NCI-H128 (cell line): Measurements from ENCODE around the gene HDDC2.

Source experiments
- DNase-seq: peaks from one replicate; lab custom pipeline; 2025; ENCODE audit not compliant: unreplicated experiment; lab: John Stamatoyannopoulos, UW

HDDC2 gene

GRCh38 chr6:125271486-125272159, 30.1 kb downstream of the HDDC2 start:
- DNase-seq: no peak

- DNase-seq: no peak
Observed at GRCh38 chr6:125270380-125270779, 31.4 kb downstream of the HDDC2 start.

DNA sequence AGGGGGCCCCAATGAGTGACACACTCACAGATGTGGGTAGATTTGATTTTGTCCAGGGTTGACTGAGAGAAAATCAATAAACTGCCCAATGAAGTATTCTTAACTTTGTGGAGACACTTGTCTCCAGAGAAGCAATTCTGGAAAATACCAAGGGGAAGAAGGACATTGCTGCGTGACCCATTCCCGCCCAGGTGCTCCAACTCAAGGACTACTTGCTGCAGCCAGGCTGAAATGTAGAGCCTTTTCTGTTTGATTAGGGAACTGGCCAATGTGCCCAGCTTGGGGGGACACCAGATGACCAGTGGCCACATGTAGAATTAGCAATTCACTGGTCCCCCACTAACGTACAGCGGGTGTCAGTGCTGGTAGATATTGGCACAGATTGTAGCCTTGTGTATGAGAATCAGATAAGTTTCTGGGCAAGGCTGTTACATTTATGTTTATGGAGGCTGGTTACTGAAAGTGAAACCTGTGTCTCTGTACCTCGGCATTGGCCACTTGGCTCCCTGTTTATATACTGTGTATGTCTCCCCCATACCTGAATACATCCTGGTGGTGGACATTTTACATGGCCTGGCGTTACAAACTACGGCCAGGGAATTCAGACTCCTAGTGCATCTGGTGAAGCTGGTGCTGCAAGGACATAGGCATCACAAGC, 32.3 kb downstream of the HDDC2 start:
- DNase-seq: no peak

- no peak for DNase-seq
Observed at GRCh38 chr6:125268765-125269164, 33.0 kb downstream of the HDDC2 start.

GRCh38 chr6:125267806-125268523, 33.8 kb downstream of the HDDC2 start:
- no peak for DNase-seq

DNA sequence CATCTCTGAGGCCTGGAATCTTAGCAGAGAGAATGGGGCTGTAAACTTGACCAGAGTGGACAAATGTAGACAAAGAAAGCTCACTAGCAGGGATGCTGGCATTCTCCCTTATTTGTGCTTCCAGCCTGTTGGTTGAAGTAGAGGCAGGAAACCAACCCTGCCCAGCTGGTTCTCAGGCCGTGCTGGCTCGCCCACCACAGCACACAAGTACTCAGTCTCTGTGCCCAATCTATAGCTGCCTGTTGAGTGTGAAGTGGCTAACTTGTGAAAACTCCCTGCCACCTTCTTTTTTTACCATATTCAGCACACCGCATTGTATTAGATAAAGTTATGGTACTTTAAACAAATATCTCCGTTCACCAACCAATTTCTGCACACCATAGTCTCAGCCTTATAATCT, 37.3 kb downstream of the HDDC2 start:
- DNase-seq: no peak

DNA sequence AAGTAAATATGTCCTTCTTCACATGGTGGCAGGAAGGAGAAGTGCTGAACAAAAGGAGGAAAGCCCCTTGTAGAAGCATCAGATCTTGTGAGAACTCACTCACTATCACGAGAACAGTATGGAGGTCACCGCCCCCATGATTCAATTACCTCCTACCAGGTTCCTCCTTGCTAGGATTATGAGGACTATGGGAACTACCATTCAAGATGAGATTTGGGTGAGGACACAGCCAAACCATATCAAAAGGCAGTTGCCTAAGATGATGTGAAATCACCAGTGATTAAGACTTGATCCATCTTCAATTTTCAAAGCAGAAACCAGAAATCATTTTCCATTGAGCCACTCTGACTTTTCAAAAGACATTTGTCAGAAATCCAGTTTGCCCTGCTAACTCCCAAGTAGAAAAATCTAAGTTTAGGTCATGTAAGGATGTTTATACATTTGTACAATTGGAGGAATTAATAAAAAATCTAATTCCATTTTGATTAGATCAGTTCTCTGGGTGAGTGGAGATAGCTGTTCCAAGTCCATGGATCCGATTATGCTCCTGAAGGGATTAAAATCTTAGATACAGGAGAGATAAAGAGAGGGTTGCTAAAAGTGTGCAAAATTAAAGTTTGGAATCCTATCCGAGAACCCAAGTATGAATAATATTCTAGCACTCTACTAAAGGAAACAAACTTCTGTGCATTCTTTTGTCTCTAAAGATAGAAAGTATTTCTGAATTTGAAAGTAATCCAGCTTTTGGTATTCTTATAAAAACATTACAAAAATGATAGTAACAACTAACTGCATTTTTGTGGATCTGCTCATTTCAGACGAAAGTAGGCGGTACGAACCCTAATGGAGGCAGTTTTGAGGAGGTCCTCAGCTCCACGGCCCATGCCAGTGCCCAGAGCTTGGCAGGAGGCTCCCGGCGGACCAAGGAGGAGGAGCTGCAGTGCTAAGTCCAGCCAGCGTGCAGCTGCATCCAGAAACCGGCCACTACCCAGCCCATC, 39.5 kb downstream of the HDDC2 start:
- DNase-seq: no peak

GRCh38 chr6:125259354-125259736, 42.4 kb downstream of the HDDC2 start:
- no peak for DNase-seq

GRCh38 chr6:125258651-125259353, 43.0 kb downstream of the HDDC2 start:
- DNase-seq: no peak

DNA sequence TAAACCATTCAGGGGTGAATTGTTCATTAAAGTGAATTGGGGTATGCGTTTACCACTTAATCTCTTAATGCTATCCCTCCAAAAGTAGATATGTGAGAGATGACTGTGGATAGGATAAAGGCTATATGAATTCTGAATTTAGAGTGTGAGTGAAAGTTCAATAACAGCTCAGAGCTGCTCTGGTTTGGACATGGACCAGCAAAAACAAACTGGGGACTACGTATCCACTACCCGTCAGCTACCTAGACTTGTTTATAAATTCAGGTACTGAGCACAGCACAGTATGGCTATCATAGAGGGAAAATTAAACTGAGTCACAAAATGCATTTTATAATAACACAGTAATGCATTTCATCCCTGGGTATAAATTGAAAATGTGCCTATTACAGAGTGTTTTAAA, 44.4 kb downstream of the HDDC2 start:
- no peak for DNase-seq

GRCh38 chr6:125255201-125255600, 46.6 kb downstream of the HDDC2 start:
- DNase-seq: no peak

DNA sequence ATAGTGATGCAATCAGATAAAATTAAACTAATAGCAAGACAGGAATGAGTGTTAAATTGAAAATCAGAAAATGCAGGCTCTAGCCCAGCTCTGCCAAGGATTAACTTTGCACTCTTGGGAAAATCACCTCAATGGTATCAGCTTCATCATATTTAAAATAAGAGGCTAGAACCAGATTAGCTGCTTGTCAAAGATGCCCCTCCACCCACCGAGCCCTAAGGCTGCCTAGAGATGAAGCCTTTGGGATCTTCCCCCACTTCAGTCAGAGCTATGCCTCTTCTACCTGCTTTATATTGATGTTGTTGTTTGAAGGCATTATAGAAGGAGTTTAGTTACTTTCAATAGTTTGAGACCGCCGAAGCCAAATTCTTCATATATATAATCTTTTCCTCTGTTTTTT, 47.4 kb downstream of the HDDC2 start:
- DNase-seq: no peak

GRCh38 chr6:125253881-125254280, 47.9 kb downstream of the HDDC2 start:
- no peak for DNase-seq

- no peak for DNase-seq
Observed at GRCh38 chr6:125252891-125253290, 48.9 kb downstream of the HDDC2 start.

DNA sequence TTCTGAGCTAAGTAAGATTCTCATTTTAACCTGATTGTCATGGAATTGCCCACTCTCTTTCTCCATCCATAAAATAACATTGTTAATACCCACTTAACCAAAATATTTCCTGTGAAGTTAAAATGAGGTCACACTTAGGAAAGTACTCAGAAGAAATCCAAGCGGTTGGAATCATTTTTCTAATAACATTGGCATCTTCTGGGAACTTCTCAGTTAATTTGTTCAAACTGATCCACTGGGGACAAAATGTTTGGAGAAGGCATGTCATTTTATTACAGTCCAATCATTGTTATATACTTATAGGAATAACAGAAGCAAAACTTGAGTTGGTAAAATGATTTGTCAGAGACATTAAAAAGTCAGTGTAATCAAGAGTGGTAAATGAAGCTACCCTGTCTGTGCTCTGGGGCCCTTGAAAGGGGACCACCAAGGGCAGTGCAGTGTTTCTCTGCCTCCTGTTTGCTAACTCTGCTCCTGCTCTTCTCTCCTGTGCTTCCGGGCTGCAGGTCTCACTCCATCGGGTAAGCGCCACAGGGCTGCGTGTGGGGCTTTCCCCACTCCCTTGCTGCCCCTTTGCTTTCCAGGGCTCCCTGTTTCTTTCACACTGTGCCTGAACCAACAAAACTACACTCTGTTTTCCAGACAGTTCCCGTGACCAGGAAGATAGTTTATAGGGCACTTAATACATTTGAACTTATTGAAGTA, 50.1 kb downstream of the HDDC2 start:
- DNase-seq: no peak

DNA sequence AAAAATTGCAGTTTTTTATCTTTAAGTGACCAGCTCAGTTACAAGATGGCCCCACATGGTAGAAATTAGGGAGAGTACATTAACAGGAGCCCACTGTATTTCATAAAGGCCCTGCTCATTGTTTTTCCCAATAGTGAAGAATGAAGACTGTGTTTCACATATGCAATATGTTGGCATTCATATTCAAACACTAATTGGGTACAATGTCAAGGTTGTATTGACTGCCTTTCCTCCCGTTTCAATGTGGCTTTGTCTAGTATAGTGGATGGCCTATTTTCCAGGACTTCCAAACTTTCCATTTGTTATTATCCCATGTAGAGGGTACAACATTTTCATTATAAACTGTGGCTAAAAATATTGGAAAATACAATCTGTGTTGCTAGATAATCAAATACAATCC, 51.3 kb downstream of the HDDC2 start:
- DNase-seq: no peak

DNA sequence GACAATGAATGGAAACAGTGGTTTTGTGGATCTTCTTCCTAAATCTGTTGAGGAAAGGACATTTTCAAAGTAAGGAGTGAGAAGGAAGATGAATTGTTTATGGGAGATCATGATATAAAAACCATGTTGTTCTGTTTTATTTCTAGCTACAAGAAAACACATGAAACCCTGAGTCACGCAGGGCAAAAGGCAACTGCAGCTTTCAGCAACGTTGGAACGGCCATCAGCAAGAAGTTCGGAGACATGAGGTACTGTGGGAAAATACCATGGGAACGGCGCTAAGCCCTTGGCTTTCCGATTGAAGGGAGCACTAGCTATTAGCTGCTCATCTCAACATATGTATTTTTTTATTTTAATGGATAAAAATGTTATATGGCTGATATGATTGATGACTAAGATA, 53.6 kb downstream of the HDDC2 start:
- no peak for DNase-seq

GRCh38 chr6:125246566-125246965, 55.2 kb downstream of the HDDC2 start:
- DNase-seq: no peak

DNA sequence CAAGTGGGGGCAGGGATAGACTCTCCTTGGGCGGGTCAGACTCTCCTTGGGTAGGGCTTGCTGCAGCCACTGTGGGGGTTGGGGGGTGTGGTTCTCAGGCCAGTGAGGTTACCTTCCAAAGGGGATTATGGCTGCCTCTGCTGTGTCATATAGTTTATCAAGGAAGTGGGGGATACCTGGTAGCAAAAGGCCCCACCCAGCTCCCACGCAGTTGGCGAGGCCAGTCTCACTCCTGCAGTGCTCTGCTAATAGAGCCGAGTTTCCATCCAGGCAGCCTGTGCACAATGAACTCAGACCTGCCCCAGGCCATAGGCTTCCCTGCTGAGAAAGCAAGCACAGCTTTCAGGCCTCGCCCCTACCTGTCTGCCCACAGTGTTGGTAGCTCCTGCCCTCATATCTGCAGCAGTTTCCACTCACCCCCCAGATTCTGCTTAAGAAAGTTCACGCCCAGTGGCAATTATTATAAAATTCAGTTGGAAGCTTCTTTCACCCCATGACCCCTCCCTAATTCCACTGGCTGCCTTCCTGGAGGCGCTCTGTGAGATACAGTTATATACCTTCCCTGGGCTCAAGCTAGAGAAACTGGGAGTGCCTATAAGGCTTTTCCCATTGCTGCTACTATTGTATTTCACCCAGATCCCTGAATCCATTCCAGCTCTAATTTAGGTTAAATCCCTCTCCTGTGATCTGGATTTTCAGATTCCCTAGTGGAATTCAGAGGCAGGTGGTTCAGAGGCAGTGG, 56.1 kb downstream of the HDDC2 start:
- DNase-seq: no peak
